Mammary epithelial cell (primary cell): ENCODE data around the gene NPEPL1.

Experiments
- EZH2 ChIP-seq: IDR thresholded peaks from 2 replicates; pipeline ENCODE4 v1.6.1; 2012; ENCODE audit warnings: low read length, inconsistent platforms, borderline replicate concordance
- TF ChIP-seq, protein P1 (sequence below), 2 donors: IDR thresholded peaks in 1 of 2; conservative IDR thresholded peaks in 1 of 2; 2 replicates each; pipeline ENCODE4 v1.5.1; 2011 to 2012; ENCODE audit warnings: inconsistent platforms in 2 of 2, low read length in 2 of 2, mild to moderate bottlenecking in 2 of 2, control low read depth in 1 of 2, low read depth in 1 of 2; ENCODE audit not compliant: insufficient read depth in 1 of 2; ENCODE audit errors: extremely low read depth in 1 of 2

DNA sequence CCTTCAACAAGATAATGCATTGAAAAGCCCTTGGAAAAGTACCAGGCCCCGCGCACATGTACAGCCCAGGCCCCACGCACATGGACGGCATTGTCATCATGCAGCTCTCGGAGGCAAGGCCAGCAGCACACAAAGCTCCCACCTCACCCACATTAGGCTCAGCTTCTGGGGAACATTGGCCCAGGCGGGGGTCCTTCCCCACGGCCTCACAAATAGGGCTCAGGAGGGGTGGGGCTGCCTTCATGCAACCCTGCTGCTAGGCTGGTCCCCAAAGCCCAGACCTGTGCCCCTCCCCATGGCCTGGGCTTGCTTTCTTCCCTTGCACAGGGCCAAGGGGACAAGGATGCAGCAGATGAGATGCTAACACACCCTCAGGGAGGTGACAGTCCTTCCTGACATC is 26.7 kb downstream of the NPEPL1 start:
- TF ChIP-seq, protein P1, sequence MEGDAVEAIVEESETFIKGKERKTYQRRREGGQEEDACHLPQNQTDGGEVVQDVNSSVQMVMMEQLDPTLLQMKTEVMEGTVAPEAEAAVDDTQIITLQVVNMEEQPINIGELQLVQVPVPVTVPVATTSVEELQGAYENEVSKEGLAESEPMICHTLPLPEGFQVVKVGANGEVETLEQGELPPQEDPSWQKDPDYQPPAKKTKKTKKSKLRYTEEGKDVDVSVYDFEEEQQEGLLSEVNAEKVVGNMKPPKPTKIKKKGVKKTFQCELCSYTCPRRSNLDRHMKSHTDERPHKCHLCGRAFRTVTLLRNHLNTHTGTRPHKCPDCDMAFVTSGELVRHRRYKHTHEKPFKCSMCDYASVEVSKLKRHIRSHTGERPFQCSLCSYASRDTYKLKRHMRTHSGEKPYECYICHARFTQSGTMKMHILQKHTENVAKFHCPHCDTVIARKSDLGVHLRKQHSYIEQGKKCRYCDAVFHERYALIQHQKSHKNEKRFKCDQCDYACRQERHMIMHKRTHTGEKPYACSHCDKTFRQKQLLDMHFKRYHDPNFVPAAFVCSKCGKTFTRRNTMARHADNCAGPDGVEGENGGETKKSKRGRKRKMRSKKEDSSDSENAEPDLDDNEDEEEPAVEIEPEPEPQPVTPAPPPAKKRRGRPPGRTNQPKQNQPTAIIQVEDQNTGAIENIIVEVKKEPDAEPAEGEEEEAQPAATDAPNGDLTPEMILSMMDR (conservative IDR thresholded peaks at IDR 0.05 in 1 of 2, IDR thresholded peaks at IDR 0.05 in 1 of 2; ENCODE audit: extremely low read depth in 1 of 2, insufficient read depth in 1 of 2, low read depth in 1 of 2, low read length in 2 of 2) = no peak
- TF ChIP-seq EZH2 = no peak
